ENCODE measurements around the gene RREB1.

The RREB1 gene

DNA sequence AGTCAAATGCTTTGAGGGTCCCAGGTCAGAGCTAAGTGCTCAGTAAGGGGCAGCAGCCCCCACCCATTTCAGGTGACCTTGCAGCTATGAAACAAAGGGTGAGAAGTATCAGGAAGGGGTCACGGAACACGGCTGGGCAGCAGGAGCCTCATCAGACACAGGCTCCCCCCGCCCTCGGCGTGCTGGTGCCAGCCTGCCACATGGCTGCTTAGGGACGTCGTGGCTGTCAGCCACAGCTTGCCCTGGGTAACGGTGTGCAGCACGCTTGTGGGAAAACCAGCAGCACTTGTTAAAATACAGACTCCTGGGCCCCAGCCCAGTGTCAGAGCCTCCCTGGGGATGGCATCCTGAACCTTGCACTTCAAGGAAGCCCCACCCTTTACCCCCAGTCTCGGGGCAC, 165.9 kb downstream of the RREB1 start:
- in situ Hi-C loops (cut with MboI; ENCODE audit: low sequenced_read_pairs), result loop anchor here (25.0 kb wide), 1 partner anchor 339 kb away; no protein-coding TSS in a partner anchor

DNA sequence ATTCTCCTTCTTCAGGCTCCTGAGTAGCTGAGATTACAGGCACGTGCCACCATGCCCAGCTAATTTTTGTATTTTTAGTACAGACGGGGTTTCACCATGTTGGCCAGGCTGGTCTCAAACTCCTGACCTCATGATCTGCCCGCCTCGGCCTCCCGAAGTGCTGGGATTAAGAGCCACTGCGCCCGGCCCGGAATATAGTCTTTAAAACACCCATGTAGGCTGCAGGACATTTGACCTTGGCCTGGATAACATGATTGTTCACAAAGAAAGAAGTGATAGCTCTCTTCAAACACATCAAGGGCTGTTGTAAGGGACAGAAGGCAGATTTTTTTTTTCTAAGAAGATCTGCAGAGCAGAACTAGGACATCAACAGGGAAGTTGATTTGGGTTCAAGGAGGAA, 166.8 kb downstream of the RREB1 start:
- in situ Hi-C loops (cut with MboI; ENCODE audit: low sequenced_read_pairs), result loop anchor here (25.0 kb wide), 1 partner anchor 338 kb away; no protein-coding TSS in a partner anchor

DNA sequence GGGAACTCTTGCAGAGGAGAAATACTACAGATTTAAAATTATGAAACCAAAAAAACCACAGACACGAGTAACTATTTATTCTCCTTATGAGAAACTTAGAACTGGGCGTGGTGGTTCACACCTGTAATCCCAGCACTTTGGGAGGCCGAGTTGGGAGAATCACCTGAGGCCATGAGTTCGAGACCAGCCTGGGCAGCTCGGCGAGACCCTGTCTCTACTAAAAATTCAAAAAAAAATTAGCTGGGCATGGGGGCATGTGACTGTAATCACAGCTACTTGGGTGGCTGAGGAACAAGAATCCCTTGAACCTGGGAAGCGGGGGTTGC, 168.4 kb downstream of the RREB1 start:
- in situ Hi-C loops (cut with MboI; ENCODE audit: low sequenced_read_pairs), result no loop called here

DNA sequence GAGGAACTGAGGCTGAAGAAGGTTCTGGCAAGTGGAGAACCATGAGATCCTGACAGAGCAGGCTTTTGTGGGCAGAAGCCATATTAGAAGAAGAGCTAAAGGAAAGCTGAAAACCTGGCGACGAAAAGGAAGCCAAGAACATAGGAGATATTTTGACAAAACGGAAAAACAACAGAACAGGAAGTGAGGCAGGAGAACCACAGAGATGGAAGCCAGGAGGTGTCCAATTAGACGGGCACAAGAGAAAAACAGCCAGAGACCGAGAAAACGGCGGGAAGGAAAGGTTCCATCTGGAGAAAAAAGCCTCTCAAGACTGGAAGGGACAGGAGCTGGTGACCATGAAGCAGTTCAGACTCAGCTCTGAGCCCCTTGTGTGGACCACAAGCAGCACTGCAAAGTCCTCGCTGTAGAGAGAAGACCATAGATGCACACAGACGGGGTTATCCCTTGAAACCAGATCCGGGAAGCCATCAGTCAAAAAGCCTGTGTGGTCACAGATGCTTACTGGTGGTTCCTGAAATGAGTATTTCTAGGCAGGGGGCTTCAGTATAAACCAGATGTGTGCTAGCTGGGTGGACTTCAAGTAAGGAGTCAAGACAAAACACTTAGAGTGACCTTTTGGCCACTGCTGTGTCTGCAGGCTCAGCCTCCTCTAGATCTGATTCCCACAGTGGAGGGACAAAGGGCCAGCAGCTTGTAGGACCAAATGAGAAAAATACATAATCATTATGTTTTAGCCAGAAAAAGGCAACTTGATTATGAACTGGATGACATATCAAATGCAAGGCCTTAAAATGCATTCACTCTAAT, 174.5 kb downstream of the RREB1 start:
- in situ Hi-C loops (cut with MboI; ENCODE audit: low sequenced_read_pairs), result no loop called here

DNA sequence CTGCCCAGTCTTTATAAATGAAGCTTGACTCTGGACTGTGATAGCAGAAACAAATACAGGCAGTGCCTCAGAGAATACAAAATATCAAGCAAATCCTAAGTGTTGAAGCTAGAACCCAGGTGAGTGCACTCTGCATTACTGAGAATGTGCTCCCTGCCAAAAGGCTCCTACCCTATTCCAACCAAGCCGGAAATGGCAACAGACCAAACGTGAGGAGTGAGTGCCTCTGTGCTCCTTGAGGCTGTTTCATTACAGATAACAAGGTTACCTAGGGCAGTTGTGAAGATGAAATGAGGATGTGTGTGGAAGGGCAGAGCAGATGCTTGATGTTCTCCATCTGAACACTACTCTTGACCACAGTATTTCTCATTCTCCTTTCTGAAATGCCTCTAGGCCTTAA, 175.9 kb downstream of the RREB1 start:
- in situ Hi-C loops (cut with MboI; ENCODE audit: low sequenced_read_pairs), result no loop called here

DNA sequence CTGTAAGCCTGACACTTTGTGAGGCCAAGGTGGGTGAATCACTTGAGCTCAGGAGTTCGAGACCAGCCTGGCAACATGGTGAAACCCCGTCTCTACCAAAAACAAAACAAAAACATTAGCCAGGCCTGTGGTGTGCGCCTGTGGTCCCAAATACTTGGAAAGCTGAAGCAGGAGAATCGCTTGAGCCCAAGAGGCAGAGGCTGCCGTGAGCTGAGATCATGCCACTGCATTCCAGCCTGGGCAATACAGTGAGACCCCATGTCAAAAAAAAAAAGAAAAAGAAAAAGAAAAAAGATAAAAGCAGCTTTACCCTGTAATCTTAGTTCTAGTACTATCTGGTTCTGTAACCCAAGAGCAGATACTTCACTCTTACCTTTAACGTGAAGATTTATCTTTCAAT, 177.7 kb downstream of the RREB1 start:
- in situ Hi-C loops (cut with MboI; ENCODE audit: low sequenced_read_pairs), result no loop called here

DNA sequence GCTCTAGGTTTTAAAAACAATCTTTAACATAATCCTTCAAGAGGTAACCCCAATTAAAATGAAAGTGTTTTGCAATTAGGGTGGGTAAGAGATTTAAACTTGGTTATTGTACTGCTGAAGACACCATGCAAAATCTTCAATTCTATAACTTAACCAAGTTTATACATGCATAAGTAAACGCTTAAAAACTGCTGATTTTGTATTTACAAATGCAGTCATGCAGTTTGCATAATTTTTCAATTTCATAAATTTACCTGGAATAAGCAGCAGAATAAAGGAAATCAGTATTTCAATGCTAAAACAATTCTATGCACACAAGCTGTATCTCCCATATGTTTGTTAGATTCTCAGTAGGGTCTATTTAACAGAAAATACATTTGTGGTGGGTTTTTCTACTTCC, 182.3 kb downstream of the RREB1 start:
- in situ Hi-C loops (cut with MboI; ENCODE audit: low sequenced_read_pairs), result no loop called here

DNA sequence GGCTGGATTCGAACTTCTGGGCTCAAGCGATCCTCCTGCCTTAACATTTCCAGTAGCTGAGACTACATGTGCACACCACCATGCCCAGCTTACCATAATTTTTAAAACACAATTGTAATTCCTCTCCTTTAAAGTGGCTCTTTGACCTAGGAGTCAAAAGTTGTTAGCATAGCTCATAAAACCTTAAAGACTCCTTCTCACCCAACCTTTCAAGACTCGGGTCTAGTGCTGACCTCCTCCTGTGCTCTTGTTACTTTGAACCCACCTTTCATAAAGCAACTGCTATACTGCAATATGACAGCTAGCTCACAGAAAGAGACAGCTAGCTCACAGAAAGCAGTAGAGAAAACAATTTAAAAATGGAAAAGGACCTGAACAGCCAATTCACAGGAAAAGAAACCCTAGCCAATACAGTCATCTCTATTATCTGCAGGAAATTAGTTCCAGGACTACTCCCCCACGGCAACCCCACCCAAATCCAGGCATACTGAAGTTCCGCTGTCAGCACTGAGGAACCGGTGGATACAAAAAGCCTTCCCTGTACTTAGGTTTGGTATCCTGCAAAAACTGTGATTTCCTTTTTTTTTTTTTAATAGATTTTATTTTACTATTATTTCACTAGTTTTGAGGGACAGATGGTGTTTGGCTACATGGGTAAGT, 185.0 kb downstream of the RREB1 start:
- in situ Hi-C loops (cut with MboI; ENCODE audit: low sequenced_read_pairs), result no loop called here

DNA sequence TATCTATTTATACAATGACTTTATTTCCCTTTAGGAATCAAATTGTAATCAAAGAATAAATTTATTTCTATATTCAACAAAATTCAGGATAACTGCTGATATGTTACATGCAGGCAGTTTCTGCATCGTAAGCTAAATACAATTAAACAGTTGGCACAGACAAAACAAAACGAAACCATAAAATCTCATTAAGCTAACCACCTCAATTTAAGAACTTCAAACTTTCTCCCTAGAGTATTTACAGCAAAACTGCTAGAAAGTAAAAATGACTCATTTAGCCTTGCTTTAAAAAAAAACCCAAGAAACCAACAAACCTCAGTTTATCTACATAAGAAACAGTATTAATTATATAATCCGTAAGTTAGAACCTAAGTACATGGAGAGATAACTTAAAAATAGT, 188.2 kb downstream of the RREB1 start:
- in situ Hi-C loops (cut with MboI; ENCODE audit: low sequenced_read_pairs), result no loop called here

DNA sequence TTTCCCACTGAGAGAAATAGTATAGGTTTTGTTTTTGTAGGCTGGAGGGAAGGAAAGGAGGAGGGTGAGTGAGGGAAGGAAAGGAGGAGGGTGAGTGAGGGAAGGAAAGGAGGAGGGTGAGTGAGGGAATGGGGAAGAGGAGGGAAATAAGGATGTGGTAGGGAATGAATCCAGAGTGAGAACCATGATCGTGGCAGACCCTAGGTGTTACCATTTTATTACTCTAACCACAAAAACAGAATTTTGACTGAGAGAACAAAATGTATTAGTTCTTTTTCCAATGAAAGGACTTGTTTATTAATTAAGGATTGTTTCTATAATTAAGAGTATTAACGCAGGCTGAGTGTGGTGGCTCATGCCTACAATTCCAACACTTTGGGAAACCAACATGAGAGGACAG, 188.8 kb downstream of the RREB1 start:
- in situ Hi-C loops (cut with MboI; ENCODE audit: low sequenced_read_pairs), result no loop called here

DNA sequence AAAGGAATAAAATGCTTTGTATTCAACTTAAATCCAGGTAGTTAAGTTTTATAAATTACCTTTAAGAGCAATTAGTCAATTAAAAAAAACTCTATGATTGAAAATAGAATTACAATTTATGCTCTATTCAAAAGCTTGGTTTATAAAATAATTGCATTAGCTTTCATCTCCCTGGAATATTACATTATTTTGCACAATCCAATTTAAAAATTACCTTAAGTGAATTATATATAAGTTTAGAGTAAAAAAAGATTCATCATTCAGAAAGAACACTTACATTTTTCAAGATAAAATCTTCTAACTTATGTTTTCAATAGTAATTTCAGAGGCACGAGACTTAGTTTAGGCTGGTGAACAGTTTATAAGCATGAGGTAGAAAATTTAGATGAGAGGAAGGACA, 190.4 kb downstream of the RREB1 start:
- in situ Hi-C loops (cut with MboI; ENCODE audit: low sequenced_read_pairs), result no loop called here

DNA sequence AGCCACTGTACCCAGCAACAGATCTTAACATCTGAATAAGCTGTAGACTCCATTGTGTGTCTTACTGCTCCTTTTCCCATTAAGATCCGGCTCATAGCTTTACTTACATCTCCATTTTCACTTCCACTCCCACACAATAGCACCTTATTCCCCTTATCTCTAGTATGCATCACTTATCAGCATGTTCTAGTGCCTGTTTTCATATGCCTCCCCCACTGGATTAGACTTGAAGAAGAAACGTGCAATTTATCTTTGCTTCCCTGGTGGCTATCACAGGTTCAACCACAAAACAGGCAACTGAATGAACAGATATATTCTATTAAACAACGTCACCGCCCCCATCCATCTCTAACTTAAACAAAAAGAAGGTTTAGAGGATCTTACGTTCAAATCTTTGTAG, 193.2 kb downstream of the RREB1 start:
- in situ Hi-C loops (cut with MboI; ENCODE audit: low sequenced_read_pairs), result no loop called here

Measured in HL-60/S4 treated with retinoic acid at 250 ng/mL for 4 days and 3 days (cell line).